Measurements from ENCODE around the gene SLC25A3.

- TF ChIP-seq, protein P1, sequence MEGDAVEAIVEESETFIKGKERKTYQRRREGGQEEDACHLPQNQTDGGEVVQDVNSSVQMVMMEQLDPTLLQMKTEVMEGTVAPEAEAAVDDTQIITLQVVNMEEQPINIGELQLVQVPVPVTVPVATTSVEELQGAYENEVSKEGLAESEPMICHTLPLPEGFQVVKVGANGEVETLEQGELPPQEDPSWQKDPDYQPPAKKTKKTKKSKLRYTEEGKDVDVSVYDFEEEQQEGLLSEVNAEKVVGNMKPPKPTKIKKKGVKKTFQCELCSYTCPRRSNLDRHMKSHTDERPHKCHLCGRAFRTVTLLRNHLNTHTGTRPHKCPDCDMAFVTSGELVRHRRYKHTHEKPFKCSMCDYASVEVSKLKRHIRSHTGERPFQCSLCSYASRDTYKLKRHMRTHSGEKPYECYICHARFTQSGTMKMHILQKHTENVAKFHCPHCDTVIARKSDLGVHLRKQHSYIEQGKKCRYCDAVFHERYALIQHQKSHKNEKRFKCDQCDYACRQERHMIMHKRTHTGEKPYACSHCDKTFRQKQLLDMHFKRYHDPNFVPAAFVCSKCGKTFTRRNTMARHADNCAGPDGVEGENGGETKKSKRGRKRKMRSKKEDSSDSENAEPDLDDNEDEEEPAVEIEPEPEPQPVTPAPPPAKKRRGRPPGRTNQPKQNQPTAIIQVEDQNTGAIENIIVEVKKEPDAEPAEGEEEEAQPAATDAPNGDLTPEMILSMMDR (conservative IDR thresholded peaks at IDR 0.05; ENCODE audit: low read depth, low read length), result no peak
- TF ChIP-seq EZH2 (IDR thresholded peaks at IDR 0.05; ENCODE audit: borderline replicate concordance, low read depth, low read length, poor library complexity, severe bottlenecking), result no peak
Measured at GRCh38 chr12:98575013-98575412, 18.5 kb upstream of the SLC25A3 start.

Measured in A673 (cell line).